H1 (cell line): ENCODE results near the gene DLEC1. TPM values are rescaled to one million over a fixed set of nuclear protein-coding genes. Genes with fewer than 3 reads are reported as not detected.

ENCODE experiments used
- BACH1 ChIP-seq: IDR thresholded peaks from 2 replicates; pipeline ENCODE4 v1.6.1; 2012; ENCODE audit warnings: low read length, improper control_type of control experiment
- HDAC2 ChIP-seq, 2 experiments: fragments of 300-600 bp in 1 of 2; sonication (generic) in 1 of 2; IDR thresholded peaks; 2 replicates each; pipeline ENCODE4 v1.6.1; 2011 to 2012; ENCODE audit warnings: low read depth in 2 of 2, low read length in 2 of 2, mild to moderate bottlenecking in 2 of 2, moderate library complexity in 2 of 2, borderline replicate concordance in 1 of 2, inconsistent platforms in 1 of 2
- JUN ChIP-seq: IDR thresholded peaks from 2 replicates; pipeline ENCODE4 v1.6.1; 2011; ENCODE audit warnings: low read depth, mild to moderate bottlenecking, improper control_type of control experiment, low read length
- MAFK ChIP-seq: IDR thresholded peaks from 2 replicates; pipeline ENCODE4 v1.6.1; 2012; ENCODE audit warnings: low read depth, mild to moderate bottlenecking, improper control_type of control experiment, low read length
- SIX5 ChIP-seq: IDR thresholded peaks from 2 replicates; pipeline ENCODE4 v1.6.1; 2011; ENCODE audit warnings: mild to moderate bottlenecking, low read depth, low read length
- SUZ12 ChIP-seq: fragments of 200-600 bp; sonication (generic); IDR thresholded peaks from 2 replicates; pipeline ENCODE4 v1.6.1; 2012; ENCODE audit warnings: mild to moderate bottlenecking, inconsistent platforms, low read length, moderate library complexity, mixed read lengths
- TAF7 ChIP-seq: optimal IDR thresholded peaks from 2 replicates; pipeline ENCODE3; 2011; ENCODE audit warnings: low read depth, mild to moderate bottlenecking, inconsistent platforms, low read length, moderate library complexity, borderline replicate concordance
- TCF12 ChIP-seq: IDR thresholded peaks from 2 replicates; pipeline ENCODE4 v1.6.1; 2011; ENCODE audit warnings: low read depth, mild to moderate bottlenecking, low read length
- USF2 ChIP-seq: IDR thresholded peaks from 2 replicates; pipeline ENCODE4 v1.6.1; 2011; ENCODE audit warnings: low read length, improper control_type of control experiment
- polyA plus RNA-seq, 7 experiments: library from polyadenylated mRNA; depleted of rRNA in 3 of 7; stranded (reverse) in 5 of 7; unstranded in 2 of 7; fragments of >200 nt in 5 of 7; fragments of 200-250 nt in 2 of 7; gene quantifications; 1 replicate in 5 of 7; 2 replicates in 1 of 7; 4 replicates in 1 of 7; pipeline versions ENCODE4 v1.2.1 to v1.2.3, GENCODE V29; 2011 to 2013; ENCODE audit warnings: missing spikeins in 2 of 7, mixed read lengths in 2 of 7
- total RNA-seq: library from RNA; stranded (reverse); fragmentation: NEBNext Ultra II Directional; extraction: Animal tissue kit (Norgen Biotek cat#: 25700); gene quantifications from 2 replicates; pipeline ENCODE4 v1.2.1, GENCODE V29; 2021

Gene DLEC1
- total and polyA plus RNA-seq, 2 of the 8 experiments (the other 6 are each of a cell fraction or from before 2014, with no cell fraction given) = 0.26 to 0.76 TPM

GRCh38 chr3:38115645-38116427 lies 76.8 kb downstream of the DLEC1 start (continued):
- no peak for TF ChIP-seq SUZ12
- TF ChIP-seq BACH1 = no peak
- no peak for TF ChIP-seq HDAC2 (IDR thresholded peaks at IDR 0.05; ENCODE audit: borderline replicate concordance in 1 of 2, low read depth in 2 of 2, low read length in 2 of 2)
- TF ChIP-seq JUN = no peak
- TF ChIP-seq TCF12 = no peak
- TF ChIP-seq USF2 = no peak
- no peak for TF ChIP-seq SIX5
- no peak for TF ChIP-seq MAFK
- TF ChIP-seq TAF7 = no peak
